Mucosa of gallbladder (tissue), 1 donor: ENCODE measurements around the gene SCAMP3. TPM values are rescaled to one million over a fixed set of nuclear protein-coding genes. Genes with fewer than 3 reads are reported as not detected.
A peak's percentile ranks its signal among the peaks of the same experiment; 100 is the strongest.
"Not testable (repeated sequence)": the region's sequence is repeated elsewhere in the genome, so short reads cannot be mapped to it uniquely, and the experiment has no call there.

ENCODE experiments used
- DNase-seq: peaks from one replicate; pipeline ENCODE4 v3.0.0-alpha.2; 2020; ENCODE audit warnings: low spot score
- total RNA-seq: library from RNA; stranded (reverse); gene quantifications from one replicate; pipeline ENCODE4 v1.2.1, GENCODE V29; 2021
- donor health status: DM: no; HTN: no; CAD: no.

Gene SCAMP3
- total RNA-seq = 68.6 TPM

DNA sequence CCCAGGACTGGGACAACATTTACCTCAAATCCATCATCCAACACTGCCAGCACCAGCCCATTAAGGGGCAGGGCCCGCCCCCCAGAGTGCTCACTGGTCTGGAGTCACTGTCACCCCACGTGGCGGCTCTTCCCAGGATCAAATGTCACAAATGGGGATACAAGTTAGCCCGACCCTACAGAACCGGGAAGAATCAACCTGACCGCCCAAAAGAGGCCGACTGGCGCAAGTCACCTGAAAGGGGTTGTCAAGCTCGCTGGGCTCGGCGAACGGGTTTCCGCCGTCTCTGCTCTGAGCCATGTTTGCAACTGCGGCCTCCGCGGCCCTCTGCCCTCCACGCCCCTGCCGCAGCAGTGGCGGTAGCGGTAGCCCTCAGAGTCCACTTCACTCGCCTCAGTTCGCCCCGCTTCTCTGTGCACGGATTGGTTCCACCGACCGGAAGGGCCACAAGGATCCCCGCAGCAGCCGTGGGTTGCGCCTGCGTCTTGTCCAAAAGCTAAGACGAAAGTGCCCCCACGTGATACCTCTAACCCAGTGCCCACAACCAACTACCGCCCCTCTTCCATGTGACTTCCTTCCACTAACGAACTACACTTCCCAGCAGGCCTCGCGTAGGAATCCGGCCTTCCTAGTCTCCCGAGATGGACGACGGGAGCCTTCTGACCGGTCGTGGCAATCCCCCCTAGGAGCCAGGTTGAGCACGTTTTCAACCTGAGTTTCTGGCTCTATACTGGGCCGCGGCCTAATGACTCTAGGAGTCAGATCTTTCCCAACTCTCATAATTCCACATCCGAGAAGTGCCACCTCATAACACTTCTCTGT, at the start of gene SCAMP3:
SCAMP3 (minus strand) TSS at position 509 of the 822 bp plus-strand sequence; CDS start at position 300, 209 bp downstream.
- DNase-seq = peak; percentile 97

DNA sequence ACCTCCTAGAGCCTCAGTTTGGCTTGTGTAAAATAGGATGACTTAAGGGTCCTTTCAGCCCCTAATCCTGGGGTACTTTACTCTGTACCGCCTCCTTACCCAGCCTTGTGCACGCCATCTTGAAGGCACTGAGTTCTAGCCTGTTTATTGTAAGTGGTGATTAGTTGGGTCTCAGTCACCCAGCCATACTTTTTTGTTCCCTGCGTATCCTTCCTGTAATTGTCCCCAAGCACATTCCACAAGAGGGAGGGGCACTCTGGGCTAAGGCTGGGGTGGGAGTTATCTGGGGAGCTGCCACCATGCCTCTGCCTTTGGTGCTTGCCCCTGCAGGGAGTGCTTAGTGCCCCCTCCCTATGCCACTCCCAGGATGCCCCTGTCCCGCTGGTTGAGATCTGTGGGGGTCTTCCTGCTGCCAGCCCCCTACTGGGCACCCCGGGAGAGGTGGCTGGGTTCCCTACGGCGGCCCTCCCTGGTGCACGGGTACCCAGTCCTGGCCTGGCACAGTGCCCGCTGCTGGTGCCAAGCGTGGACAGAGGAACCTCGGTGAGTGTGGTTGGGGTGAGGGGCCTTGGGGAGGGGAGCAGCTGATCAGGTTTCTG, 47.4 kb upstream of the SCAMP3 start:
- DNase-seq = peak; percentile 42

DNA sequence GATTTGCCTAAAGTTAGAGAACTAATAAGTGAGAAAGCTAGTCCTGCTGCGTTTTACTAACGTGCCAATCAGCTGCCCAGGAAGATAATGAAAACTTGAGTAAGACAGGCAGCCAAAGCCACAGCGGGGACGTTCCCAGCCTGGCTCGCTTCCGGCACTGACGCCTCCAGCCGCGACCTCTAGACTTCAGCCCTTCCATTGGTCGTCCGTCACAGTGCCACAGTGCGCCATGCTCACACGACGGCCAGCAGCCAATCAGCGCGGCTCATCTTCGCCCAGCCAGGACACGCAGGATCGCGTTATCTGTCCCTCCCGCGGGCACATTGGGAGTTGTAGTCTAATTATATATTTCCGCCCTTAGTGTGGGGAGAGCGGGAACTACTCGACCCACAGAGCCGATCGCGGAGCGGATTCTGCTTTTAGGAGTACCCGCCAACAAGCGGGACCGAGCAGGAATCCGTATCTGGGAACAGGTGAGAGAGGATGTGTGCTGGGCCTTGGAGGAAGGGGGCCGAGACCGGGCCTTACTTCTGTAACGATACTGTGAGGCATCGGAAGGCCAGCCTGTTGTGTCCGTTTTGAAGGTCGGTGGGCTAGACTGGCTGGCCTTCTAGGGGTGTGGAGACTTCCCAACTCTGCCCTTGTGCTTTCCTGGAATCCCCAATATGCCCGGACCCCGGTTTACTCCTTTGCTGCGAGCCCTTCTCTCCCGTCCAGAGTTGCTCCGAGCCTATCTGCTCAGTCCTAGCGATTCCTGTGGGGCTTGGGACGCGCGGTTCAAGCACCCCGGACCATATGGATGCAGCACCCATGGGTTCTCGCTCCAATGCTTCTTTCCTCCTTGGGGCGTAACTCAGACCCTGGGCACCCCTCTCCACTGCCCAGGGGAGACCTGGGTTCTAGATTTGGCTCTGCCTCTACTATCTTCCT, 46.6 kb upstream of the SCAMP3 start, which contains the start of gene FDPS:
FDPS (plus strand) TSS at position 374 of the 930 bp plus-strand sequence. CDS start 924 bp downstream, outside the sequence.
- peak; percentile 99 for DNase-seq

DNA sequence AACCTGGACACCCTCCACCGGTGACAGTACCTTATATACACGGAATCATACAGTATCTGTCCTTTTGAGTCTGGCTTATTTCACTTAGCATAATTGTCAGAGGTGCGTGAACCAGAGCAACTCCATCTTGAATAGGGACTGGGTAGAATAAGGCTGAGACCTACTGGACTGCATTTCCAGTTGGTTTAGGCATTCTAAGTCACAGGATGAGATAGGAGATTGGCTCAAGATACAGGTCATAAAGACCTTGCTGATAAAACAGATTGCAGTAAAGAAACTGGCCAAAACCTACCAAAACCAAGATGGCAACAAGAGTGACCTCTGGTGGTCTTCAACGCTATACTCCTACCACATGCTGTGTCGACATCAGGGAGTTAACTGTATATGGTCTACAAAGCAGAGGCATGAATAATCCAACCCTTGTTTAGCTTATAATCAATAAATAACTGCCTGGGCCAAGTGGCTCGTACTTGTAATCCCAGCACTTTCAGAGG, 45.1 kb upstream of the SCAMP3 start:
- no peak for DNase-seq

DNA sequence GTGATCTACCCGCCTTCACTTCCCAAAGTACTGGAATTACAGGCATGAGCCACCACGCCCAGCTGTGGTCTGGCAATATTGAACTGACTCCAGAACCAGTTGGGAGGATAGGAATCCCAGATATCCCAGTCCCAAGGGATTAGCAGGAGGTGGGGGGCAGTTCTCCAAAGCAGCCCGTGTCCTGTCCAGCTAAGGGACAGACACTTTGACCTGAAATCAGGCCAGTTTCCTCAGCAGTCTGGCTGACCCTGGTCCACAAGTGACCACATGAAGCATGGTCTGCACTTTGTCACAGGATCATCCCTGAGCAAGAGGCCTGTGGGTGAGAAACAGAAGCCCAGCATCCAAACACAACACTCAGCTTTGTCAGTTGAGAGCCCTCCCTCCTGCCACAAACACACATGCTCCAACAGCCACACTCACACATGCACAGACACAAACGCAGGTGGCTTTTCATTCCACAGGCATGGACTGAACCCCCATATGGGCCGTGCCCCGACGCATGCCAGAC, 43.8 kb upstream of the SCAMP3 start:
- no peak for DNase-seq

DNA sequence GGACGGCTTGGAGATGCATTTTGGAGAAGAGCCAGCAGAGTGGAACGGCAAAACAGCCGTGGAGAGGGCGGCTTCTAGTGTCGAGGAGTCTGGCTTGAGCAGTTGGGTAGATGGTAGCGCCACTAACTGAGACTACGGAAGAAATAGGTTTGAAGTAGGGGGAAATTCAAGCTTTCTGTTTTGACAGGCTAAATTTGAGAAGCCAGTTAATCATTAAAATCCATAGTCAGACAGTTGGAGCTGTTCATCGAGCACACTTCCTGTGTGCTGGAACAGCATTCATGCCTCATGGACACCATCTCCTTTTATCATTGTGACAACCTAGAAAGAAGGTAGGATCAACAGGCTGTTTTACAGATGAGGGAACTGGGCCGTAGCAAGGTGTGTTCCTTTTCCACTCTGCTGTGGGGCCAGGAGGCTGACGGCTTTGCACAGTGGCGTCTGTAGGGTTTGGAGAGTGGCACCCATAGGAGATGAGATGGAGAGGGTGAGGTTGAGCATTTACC, 42.5 kb upstream of the SCAMP3 start:
- DNase-seq = no peak

DNA sequence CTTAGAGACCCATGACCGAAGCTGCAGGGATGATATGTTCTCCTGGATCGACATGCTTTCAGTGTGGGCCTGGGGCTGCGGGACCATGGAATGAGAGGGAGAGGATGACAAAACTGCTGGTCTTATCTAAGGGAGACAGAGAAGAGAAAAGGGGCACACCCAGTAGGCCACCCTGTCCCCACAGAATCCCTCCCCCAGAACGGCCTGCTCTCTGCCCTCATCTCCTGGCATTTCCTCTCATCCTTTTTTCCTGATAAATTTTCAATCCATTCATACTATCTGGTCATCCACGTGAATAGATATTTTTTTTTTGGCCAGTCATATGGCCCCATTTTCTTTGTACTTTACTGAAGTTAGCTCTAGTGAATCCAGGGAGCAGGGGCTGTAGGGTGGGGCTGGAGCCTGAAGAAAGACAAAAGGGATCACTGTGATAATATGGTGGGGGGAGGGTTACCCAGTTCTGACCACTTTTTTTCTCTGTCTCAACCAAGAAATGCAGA, 39.2 kb upstream of the SCAMP3 start, which contains the start of gene PKLR:
PKLR (minus strand) TSS at position 97 of the 500 bp plus-strand sequence; CDS start at position 54, 43 bp downstream.
- no peak for DNase-seq

DNA sequence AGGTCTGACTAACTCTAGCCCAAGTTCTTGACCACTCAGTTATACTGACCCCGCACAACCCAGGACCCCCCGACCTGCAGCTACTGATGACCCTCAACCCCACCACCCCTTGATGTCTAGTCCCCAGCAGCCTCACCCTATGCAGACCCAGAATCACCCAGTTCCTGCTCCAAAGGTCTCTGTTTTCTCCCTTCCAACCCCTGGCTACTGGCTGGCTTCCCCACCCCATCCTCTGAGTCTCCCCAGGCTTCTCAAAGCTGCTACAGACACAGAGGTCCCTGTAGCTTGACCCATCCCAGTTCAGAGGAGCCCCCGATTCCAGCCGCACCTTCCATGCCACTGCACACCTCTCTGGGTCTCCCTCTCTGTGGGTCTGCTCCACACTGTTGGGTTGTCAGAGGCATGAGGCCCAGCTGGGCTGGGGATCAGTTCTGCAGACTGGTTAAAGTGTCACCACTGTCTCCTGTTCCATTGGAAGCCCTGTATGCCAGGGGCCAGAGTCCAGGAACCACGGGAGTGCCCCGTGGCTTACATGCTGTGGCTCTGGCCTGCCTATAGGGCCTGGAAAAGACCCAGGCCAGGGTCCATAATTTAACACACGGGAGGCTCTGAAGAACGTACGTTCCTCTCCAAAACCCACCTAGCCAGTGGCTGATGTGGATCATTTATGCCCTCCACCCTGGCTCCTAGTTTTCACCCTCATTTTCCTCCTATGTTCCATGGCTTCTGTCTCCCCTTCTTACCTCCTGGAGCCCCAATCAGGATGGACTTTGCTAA, 38.6 kb upstream of the SCAMP3 start:
- peak; percentile 58 for DNase-seq

DNA sequence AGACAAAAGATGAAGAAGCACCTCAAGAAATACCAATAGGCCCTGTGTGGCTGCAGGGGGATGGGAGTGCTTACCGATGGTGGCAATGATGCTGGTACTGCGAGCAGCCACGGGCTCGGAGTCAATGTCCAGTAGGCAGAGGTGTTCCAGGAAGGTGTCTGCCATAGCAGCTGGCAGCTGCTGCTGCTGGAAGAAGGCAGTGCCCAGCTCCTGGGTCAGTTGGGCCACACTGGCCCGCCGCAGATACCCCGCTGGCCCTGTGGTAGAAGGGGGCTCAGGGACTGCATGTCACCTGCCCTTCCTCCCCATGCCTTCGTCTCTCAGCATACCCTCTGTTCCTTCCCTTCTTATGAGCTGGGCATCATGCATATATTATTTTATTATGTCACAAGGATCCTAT, 37.9 kb upstream of the SCAMP3 start:
- DNase-seq = no peak

DNA sequence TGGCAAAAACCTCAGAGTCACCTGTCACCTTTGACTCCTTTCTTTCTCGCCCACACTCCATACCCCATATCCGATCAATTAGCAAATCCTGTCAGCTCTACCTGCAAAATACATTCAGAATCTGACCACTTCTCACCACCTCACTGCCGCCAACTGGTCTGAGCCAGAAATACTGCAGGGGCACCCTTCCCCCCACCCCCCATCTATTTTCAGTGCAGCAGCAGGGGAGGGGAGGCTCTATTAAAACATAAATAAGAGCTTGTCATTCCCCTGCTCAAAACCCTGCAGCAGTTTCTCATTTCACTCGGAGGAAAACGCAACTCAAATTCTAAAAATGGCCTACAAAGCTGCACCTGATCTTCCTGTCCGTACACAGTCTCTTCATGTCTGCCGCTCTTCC, 35.2 kb upstream of the SCAMP3 start:
- DNase-seq = no peak

DNA sequence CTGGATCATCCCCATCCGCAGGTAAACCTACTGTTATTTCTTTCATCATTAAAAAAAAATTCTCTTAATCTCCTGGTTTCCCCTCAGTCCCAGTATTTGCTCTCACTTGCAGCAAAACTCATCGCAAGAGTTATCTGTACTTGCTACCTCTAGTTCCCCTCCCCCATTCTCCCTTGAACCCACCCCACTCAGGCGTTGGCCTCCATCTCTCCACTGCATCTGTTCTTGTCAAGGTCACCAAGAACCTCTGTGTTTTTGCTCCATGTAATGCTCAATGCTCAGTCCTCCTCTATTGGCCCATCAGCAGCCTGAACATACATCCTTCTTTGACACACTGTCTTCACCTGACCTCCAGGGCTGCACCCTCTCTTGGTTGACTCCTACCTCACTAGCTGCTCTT, 34.5 kb upstream of the SCAMP3 start:
- DNase-seq = no peak

DNA sequence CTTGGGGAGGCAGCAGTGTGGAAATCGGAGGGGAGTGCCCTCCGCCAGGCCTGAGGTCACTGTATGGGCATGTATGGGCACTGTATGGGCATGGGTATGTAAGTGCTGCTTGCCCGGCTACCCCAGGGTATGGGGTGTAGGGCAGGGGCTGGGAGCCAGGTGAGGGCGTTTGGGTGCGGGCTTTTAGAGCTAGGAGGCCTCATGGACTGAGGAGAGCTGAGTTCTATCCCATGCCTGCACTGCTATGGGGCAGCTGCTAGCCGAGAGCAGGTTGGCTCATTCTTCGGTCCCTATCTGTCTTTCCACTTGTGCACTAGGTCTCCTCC, 33.7 kb upstream of the SCAMP3 start:
- no peak for DNase-seq

DNA sequence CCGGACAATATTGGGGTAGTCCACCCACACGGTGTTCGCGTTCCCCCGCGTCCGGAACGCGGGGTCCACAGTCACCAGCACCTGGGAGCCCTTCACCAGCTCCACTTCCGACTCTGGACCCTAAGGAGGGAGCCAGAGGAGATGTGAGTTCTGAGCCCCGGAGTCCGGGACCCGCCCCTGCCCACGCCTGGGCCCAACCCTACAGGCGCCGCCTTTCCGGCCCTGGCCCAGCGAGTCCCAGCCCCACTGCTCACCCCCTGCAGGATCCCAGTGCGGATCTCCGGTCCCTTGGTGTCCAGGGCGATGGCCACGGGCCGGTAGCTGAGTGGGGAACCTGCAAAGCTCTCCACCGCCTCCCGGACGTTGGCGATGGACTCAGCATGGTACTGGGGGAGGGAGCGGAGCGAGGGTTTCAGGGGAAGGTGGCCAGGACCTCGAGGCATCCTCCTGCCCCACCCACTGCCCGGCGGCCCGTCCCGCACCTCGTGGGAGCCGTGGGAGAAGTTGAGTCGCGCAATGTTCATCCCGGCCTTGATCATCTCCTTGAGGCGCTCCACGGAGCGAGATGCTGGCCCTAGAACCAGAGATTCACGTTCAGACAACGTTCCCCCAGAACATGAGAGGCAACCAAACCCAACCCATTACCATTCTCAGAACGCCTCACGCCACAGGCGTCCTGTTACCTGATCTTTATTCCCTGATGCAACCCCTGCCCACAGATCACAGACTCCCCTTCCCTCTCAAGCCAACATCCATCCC, 33.2 kb upstream of the SCAMP3 start:
- DNase-seq = no peak

DNA sequence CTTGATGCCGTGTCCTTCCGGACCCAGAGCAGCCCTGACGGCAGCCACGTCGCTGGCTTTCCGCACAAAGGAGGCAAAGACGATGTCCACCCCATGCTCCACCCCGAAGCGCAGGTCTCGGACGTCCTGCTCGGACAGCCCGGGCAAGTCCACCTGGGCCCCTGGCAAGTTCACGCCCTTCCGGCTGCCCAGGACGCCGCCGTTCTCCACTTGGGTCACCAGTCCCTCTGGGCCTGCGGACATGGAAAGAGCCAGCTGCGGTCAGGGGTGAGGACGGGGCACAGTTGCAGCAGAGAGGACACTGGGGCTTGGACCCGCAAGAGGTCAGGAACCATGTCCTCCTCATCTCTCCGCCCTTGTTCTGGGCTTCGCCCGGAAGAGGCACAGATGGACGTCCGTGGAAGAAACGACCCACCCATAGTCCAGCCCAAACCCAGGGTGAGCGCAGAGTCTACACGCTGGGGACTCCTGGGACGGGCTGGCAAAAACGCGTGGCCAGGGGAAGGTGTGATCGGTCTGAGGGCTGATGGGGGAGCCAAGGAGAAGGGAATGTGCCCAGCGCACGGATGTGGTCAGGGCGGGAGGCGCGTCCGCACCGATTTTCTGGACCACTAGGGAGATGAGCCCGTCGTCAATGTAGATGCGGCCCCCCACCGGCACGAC, 32.5 kb upstream of the SCAMP3 start:
- no peak for DNase-seq

DNA sequence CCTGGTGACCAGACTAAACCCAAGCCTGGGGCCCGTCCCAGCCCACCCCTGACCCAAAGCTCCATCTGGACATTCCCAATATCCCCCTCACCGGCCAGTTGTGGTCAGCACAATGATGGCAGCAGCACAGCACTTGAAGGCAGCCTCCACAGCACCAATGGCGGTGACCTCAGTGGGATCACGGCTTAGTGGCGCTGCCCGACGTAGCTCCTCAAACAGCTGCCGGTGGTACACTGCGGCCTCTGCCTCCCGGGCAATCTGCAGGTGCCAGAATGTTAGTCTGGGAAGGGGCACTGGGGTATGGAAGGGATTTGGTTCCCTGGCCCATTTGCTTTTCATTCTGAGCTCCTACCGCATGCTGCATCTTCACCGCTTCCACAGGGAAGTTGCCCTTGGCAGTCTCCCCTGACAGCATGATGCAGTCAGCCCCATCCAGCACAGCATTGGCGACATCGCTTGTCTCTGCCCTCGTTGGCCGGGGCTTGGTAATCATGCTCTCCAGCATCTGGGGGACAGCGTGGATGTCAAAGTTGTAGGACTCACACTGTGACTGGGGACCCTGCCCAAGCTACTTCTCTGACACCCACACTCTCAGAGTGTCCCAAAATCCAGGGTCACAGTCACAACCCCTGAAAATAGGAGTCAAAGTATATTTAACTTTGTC, 31.1 kb upstream of the SCAMP3 start:
- DNase-seq = no peak

DNA sequence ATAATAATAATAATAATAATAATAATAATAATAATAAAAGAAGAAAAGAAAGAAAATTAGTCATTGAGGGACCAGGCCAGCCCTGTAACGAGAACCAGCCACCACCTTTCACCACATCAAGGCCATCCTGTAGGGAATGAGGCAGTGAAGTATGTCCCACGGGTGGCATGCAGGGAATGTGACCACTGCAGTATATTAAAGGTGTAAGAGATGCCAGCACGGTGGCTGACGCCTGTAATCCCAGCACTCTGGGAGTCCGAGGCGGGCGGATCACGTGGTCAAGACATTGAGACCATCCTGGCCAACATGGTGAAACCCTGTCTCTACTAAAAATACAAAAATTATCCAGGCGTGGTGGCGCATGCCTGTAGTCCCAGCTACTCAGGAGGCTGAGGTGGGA, 28.8 kb upstream of the SCAMP3 start:
- DNase-seq = not testable (repeated sequence)

DNA sequence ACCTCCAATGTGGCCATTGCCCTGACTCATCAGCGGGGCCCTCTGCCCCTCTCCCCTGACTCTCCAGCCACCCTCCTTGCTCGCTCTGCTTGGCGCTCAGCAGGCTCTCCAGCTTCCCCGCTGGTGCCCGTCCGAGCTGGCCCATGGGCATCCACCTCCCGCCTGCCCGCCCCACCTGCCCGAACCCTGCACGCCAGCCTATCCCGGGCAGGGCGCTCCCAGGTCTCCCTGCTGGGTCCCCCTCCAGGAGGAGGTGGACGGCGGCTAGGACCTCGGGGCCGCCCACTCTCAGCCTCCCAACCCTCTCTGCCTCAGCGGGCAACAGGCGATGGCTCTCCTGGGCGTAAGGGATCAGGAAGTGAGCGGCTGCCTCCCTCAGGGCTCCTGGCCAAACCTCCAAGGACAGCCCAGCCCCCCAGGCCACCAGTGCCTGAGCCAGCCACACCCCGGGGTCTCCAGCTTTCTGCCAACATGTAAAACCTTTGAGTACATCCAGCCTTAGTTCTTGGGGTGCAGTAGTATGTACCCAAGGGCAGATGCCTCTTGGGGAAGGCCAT, 25.9 kb upstream of the SCAMP3 start:
- no peak for DNase-seq

DNA sequence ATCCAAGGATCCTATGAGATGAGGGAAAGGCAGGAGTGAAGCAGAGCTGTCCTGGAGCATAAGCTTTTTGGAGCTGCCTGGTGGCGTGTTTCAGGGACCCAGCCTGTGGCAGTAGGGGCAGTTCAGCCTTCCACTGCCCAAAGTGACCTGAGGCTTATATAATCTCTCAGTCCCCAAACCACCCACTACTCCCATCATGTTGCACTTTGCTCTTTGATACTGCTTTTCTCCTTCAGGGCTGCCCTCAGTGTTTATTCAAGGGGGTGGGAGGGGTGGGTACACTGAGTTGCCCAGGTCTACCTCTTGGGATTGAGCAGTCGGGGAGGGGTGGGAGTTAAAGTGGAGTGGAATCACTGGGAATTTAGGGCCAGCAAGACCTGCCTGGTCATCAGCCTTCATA, 24.4 kb upstream of the SCAMP3 start:
- DNase-seq = no peak
